ENCODE data around the gene ADARB2.

The ADARB2 gene

GRCh38 chr10:1369665-1370064 is 367.7 kb downstream of the ADARB2 start (continued):
- TF ChIP-seq, protein P1, sequence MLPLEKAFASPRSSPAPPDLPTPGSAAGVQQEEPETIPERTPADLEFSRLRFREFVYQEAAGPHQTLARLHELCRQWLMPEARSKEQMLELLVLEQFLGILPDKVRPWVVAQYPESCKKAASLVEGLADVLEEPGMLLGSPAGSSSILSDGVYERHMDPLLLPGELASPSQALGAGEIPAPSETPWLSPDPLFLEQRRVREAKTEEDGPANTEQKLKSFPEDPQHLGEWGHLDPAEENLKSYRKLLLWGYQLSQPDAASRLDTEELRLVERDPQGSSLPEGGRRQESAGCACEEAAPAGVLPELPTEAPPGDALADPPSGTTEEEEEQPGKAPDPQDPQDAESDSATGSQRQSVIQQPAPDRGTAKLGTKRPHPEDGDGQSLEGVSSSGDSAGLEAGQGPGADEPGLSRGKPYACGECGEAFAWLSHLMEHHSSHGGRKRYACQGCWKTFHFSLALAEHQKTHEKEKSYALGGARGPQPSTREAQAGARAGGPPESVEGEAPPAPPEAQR (tag by site-specific recombination; IDR thresholded peaks at IDR 0.05): no peak
- TF ChIP-seq KLF7 (tag by site-specific recombination; IDR thresholded peaks at IDR 0.05; ENCODE audit: borderline replicate concordance): no peak
- TF ChIP-seq ZNF596 (tag by site-specific recombination; IDR thresholded peaks at IDR 0.05): no peak

DNA sequence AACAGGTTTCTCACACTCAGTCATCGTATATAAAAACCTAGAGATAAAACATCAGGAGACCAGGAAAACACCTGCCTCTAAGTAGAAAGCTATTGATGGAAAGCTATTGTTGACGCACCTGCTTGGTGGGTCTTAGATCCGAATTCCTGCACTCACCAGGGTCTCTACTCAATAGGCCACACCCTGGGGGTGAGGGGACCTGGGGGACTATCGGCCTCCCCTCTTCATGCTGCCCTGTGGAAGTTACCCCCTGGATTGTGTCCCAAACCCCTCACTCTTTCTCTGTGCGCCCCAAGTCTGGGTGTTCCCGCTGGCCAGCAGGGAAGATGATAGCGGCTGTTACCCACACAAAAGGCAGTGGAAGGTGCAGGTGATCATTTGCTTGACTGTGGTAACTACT is 368.1 kb downstream of the ADARB2 start:
- POLR2A ChIA-PET: no interaction called here
- Histone ChIP-seq H3K4me3 (ENCODE audit: low read depth, low read length) (no peak overlapping the region), H3K9me3 (ENCODE audit: control insufficient read depth, insufficient read depth, low read depth, low read length) (no peaks in the 10 kb centered on the region)

GRCh38 chr10:1368842-1369171 is 368.5 kb downstream of the ADARB2 start:
- no peak for TF ChIP-seq ZFP41 (tag by site-specific recombination; IDR thresholded peaks at IDR 0.05; ENCODE audit: borderline replicate concordance)
- TF ChIP-seq ZNF621 (tag by site-specific recombination; IDR thresholded peaks at IDR 0.05): no peak
- no peak for TF ChIP-seq ZNF513 (tag by site-specific recombination; IDR thresholded peaks at IDR 0.05)
- TF ChIP-seq ZBTB1 (tag by site-specific recombination; IDR thresholded peaks at IDR 0.05): no peak
- no peak for TF ChIP-seq ZSCAN4 (tag by site-specific recombination; IDR thresholded peaks at IDR 0.05)
- TF ChIP-seq ZNF184 (tag by site-specific recombination; IDR thresholded peaks at IDR 0.05): no peak
- TF ChIP-seq ZBTB7A (tag by site-specific recombination; IDR thresholded peaks at IDR 0.05; ENCODE audit: low read depth): no peak
- Histone ChIP-seq H3K9me3 (ENCODE audit: control insufficient read depth, insufficient read depth, low read depth, low read length) (no peaks in the 10 kb centered on the region), H3K4me3 (ENCODE audit: low read depth, low read length) (no peak overlapping the region), H3K36me3 (ENCODE audit: control insufficient read depth in 2 of 2, insufficient read depth in 1 of 2, low read length in 2 of 2) (no peaks in the 10 kb centered on the region), H3K4me1 (ENCODE audit: control insufficient read depth, insufficient read depth, low read length) (no peaks in the 10 kb centered on the region), H3K27ac (ENCODE audit: extremely low read depth, low read depth, low read length) (no peak overlapping the region)
- ChIA-PET CTCF (interaction anchor here (0.6 to 2.2 kb wide), 26 partner anchors 8 to 1627 kb away, joined by 3 to 11 read pairs (median 4); no protein-coding TSS in a partner anchor), POLR2A (no interaction called here)

More for the DNA sequence above, 368.1 kb downstream of the ADARB2 start:
- no peak overlapping the region for H3K27ac ChIP-seq (ENCODE audit: extremely low read depth, low read depth, low read length)
- H3K4me1 ChIP-seq (ENCODE audit: control insufficient read depth, insufficient read depth, low read length): no peaks in the 10 kb centered on the region
- H3K36me3 ChIP-seq (ENCODE audit: control insufficient read depth in 2 of 2, insufficient read depth in 1 of 2, low read length in 2 of 2): no peaks in the 10 kb centered on the region
- TF ChIP-seq, protein P2, sequence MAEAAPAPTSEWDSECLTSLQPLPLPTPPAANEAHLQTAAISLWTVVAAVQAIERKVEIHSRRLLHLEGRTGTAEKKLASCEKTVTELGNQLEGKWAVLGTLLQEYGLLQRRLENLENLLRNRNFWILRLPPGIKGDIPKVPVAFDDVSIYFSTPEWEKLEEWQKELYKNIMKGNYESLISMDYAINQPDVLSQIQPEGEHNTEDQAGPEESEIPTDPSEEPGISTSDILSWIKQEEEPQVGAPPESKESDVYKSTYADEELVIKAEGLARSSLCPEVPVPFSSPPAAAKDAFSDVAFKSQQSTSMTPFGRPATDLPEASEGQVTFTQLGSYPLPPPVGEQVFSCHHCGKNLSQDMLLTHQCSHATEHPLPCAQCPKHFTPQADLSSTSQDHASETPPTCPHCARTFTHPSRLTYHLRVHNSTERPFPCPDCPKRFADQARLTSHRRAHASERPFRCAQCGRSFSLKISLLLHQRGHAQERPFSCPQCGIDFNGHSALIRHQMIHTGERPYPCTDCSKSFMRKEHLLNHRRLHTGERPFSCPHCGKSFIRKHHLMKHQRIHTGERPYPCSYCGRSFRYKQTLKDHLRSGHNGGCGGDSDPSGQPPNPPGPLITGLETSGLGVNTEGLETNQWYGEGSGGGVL (tag by site-specific recombination; IDR thresholded peaks at IDR 0.05): no peak
- TF ChIP-seq, protein P3, sequence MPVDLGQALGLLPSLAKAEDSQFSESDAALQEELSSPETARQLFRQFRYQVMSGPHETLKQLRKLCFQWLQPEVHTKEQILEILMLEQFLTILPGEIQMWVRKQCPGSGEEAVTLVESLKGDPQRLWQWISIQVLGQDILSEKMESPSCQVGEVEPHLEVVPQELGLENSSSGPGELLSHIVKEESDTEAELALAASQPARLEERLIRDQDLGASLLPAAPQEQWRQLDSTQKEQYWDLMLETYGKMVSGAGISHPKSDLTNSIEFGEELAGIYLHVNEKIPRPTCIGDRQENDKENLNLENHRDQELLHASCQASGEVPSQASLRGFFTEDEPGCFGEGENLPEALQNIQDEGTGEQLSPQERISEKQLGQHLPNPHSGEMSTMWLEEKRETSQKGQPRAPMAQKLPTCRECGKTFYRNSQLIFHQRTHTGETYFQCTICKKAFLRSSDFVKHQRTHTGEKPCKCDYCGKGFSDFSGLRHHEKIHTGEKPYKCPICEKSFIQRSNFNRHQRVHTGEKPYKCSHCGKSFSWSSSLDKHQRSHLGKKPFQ (tag by site-specific recombination; IDR thresholded peaks at IDR 0.05): no peak
- TF ChIP-seq, protein P4, sequence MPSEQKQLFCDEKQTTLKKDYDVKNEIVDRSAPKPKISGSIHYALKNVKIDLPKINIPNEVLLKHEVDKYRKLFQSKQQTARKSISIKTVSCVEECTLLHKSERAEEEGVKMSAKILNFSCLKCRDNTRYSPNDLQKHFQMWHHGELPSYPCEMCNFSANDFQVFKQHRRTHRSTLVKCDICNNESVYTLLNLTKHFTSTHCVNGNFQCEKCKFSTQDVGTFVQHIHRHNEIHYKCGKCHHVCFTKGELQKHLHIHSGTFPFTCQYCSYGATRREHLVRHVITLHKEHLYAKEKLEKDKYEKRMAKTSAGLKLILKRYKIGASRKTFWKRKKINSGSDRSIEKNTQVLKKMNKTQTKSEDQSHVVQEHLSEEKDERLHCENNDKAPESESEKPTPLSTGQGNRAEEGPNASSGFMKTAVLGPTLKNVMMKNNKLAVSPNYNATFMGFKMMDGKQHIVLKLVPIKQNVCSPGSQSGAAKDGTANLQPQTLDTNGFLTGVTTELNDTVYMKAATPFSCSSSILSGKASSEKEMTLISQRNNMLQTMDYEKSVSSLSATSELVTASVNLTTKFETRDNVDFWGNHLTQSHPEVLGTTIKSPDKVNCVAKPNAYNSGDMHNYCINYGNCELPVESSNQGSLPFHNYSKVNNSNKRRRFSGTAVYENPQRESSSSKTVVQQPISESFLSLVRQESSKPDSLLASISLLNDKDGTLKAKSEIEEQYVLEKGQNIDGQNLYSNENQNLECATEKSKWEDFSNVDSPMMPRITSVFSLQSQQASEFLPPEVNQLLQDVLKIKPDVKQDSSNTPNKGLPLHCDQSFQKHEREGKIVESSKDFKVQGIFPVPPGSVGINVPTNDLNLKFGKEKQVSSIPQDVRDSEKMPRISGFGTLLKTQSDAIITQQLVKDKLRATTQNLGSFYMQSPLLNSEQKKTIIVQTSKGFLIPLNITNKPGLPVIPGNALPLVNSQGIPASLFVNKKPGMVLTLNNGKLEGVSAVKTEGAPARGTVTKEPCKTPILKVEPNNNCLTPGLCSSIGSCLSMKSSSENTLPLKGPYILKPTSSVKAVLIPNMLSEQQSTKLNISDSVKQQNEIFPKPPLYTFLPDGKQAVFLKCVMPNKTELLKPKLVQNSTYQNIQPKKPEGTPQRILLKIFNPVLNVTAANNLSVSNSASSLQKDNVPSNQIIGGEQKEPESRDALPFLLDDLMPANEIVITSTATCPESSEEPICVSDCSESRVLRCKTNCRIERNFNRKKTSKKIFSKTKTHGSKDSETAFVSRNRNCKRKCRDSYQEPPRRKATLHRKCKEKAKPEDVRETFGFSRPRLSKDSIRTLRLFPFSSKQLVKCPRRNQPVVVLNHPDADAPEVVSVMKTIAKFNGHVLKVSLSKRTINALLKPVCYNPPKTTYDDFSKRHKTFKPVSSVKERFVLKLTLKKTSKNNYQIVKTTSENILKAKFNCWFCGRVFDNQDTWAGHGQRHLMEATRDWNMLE (tag by site-specific recombination; conservative IDR thresholded peaks at IDR 0.05; ENCODE audit: low read depth): no peak
- TF ChIP-seq SCRT2 (tag by site-specific recombination; IDR thresholded peaks at IDR 0.05): peak; percentile 45
- CTCF ChIA-PET: interaction anchor here (0.5 to 2.2 kb wide), 23 partner anchors 9 to 1627 kb away, joined by 3 to 11 read pairs (median 4); no protein-coding TSS in a partner anchor
